HK-2 (cell line): ENCODE data around the gene CDK10.

ENCODE experiments used
- DNase-seq: peaks from one replicate; pipeline ENCODE4 v3.0.0-alpha.2; 2018; ENCODE audit not compliant: unreplicated experiment

CDK10 gene

GRCh38 chr16:89711601-89712273 is 25.2 kb downstream of the CDK10 start:
- no peak for DNase-seq

GRCh38 chr16:89712274-89712781 is 25.8 kb downstream of the CDK10 start:
- DNase-seq, result no peak

GRCh38 chr16:89716493-89716892 is 30.0 kb downstream of the CDK10 start:
- no peak for DNase-seq

- DNase-seq, result no peak
These were observed 30.6 kb downstream of the CDK10 start for GRCh38 chr16:89716916-89717687.

GRCh38 chr16:89717688-89718505 is 31.4 kb downstream of the CDK10 start:
- no peak for DNase-seq

- no peak for DNase-seq
These were observed 34.0 kb downstream of the CDK10 start for GRCh38 chr16:89720551-89720812.

- DNase-seq, result peak; percentile 86
These were observed 34.5 kb downstream of the CDK10 start, which contains the start of the genes VPS9D1 and ZNF276 for GRCh38 chr16:89720813-89721545. Gene VPS9D1, minus strand, starts transcription at chr16:89720898. Its CDS starts 37 bp downstream, at chr16:89720861. Gene ZNF276, plus strand, starts transcription at chr16:89721537. Its CDS starts 104 bp downstream, at chr16:89721641.

- DNase-seq, result peak; percentile 72
These were observed 35.3 kb downstream of the CDK10 start for GRCh38 chr16:89721546-89722391.

GRCh38 chr16:89722392-89723278 is 36.1 kb downstream of the CDK10 start:
- DNase-seq, result no peak

- DNase-seq, result no peak
These were observed 37.1 kb downstream of the CDK10 start for GRCh38 chr16:89723279-89724250.

GRCh38 chr16:89727406-89728120 is 41.1 kb downstream of the CDK10 start:
- DNase-seq, result no peak

- DNase-seq, result no peak
These were observed 42.8 kb downstream of the CDK10 start for GRCh38 chr16:89729293-89729692.

- DNase-seq, result no peak
These were observed 43.5 kb downstream of the CDK10 start for GRCh38 chr16:89729863-89730593.

- DNase-seq, result no peak
These were observed 44.2 kb downstream of the CDK10 start for GRCh38 chr16:89730610-89731234.

- DNase-seq, result no peak
These were observed 45.8 kb downstream of the CDK10 start for GRCh38 chr16:89732142-89732917.

- DNase-seq, result no peak
These were observed 46.4 kb downstream of the CDK10 start for GRCh38 chr16:89732918-89733242.
